ENCODE measurements around the gene ZFP64. TPM values are rescaled to one million over a fixed set of nuclear protein-coding genes. Genes with fewer than 3 reads are reported as not detected.

The ZFP64 gene
- total and polyA plus RNA-seq, 2 donors from 2014 or later, result 7.1 to 14.6 TPM

DNA sequence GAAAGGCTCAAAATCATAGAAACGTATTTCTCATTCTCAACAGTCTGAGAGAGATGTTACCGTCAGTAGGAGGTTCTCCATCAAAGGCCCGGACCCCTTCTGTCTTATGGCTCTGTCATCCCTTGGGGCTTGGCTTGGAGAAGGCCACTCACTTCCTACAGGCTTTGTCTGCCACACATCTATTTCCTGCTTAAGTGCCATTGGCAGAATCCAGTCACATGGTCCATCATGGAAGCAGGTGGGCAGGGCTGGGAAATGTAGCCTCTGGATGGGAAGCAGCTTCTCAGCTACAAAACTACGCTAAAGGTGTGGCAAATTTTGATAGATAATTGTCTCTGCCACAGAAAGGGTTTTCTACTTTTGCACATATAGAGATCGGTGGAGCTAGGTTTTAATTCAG, 12.6 kb upstream of the ZFP64 start:
- Histone ChIP-seq H3K36me3 (ENCODE audit: control insufficient read depth in 2 of 3, insufficient read depth in 3 of 3, low read length in 3 of 3) (no peaks in the 10 kb centered on the region), H3K27ac (ENCODE audit: low read depth in 2 of 2, low read length in 2 of 2) (no peak overlapping the region), H3K27me3 (ENCODE audit: control insufficient read depth, insufficient read depth, low read length) (no peaks in the 10 kb centered on the region), H3K9me3 (ENCODE audit: control insufficient read depth in 2 of 3, insufficient read depth in 1 of 3, low read length in 3 of 3) (no peaks in the 10 kb centered on the region), H3K4me3 (ENCODE audit: low read length in 3 of 3) (no peak overlapping the region), H3K4me1 (ENCODE audit: control insufficient read depth in 2 of 3, insufficient read depth in 2 of 3, low read depth in 1 of 3, low read length in 3 of 3) (no peaks in the 10 kb centered on the region), H3K9ac (ENCODE audit: low read length in 3 of 3) (no peak overlapping the region)
- TF ChIP-seq, protein P1, sequence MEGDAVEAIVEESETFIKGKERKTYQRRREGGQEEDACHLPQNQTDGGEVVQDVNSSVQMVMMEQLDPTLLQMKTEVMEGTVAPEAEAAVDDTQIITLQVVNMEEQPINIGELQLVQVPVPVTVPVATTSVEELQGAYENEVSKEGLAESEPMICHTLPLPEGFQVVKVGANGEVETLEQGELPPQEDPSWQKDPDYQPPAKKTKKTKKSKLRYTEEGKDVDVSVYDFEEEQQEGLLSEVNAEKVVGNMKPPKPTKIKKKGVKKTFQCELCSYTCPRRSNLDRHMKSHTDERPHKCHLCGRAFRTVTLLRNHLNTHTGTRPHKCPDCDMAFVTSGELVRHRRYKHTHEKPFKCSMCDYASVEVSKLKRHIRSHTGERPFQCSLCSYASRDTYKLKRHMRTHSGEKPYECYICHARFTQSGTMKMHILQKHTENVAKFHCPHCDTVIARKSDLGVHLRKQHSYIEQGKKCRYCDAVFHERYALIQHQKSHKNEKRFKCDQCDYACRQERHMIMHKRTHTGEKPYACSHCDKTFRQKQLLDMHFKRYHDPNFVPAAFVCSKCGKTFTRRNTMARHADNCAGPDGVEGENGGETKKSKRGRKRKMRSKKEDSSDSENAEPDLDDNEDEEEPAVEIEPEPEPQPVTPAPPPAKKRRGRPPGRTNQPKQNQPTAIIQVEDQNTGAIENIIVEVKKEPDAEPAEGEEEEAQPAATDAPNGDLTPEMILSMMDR (IDR thresholded peaks at IDR 0.05; ENCODE audit: borderline replicate concordance, extremely low read depth, insufficient read depth), result no peak
- intact Hi-C loops (cut with DNase I), result no loop called here
- DNase-seq (no peak), FAIRE-seq (no peak)

DNA sequence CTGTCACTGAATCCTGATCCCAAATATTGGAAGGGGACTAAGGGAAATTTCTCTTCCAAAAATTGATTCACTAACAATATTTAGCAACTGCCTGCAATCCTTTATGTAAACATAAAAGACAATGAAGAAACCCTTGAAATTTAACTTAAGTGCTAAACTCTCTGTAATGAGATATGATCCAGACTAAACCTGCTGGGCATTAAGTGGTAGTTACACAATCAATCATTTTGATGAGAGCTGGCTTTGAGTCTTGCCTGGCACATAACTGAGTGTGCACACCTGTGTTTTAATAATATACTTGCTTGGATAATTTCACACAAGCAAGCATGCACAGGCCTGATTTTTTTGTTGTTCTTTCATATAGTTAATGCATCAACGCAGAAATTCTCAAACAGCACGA, 9.8 kb upstream of the ZFP64 start:
- DNase-seq (no peak), FAIRE-seq (no peak)
- no peak overlapping the region for H3K9ac ChIP-seq (ENCODE audit: low read length in 3 of 3)
- no peaks in the 10 kb centered on the region for H3K27me3 ChIP-seq (ENCODE audit: control insufficient read depth, insufficient read depth, low read length)
- no peaks in the 10 kb centered on the region for H3K9me3 ChIP-seq (ENCODE audit: control insufficient read depth in 2 of 3, insufficient read depth in 1 of 3, low read length in 3 of 3)
- intact Hi-C loops (cut with DNase I), result no loop called here
- H3K4me1 ChIP-seq (ENCODE audit: control insufficient read depth in 2 of 3, insufficient read depth in 2 of 3, low read depth in 1 of 3, low read length in 3 of 3), result no peaks in the 10 kb centered on the region
- no peak overlapping the region for H3K4me3 ChIP-seq (ENCODE audit: low read length in 3 of 3)
- no peaks in the 10 kb centered on the region for H3K36me3 ChIP-seq (ENCODE audit: control insufficient read depth in 2 of 3, insufficient read depth in 3 of 3, low read length in 3 of 3)
- TF ChIP-seq, protein P1 (IDR thresholded peaks at IDR 0.05; ENCODE audit: borderline replicate concordance, extremely low read depth, insufficient read depth), result no peak
- no peak overlapping the region for H3K27ac ChIP-seq (ENCODE audit: low read depth in 2 of 2, low read length in 2 of 2)

DNA sequence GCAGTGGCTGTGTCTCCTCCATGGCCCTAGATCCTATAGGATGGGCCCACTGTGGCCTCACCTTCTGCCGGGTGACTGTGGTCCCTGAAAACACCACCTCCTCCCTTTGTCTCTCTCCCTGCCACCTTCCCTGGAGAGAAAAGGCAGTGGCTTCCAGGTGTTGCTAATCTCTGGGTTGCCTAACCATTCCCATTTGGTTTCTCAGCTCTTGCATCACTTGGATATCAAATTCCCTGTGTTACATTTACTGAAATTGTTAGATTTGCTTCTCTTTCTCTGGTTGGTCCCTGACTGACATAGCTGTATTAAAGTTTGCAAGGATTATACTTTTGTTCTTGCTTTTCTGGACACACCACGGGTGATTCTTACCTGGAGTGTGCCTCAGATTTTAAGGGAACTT, 9.3 kb upstream of the ZFP64 start:
- intact Hi-C loops (cut with DNase I), result no loop called here
- Histone ChIP-seq H3K36me3 (ENCODE audit: control insufficient read depth in 2 of 3, insufficient read depth in 3 of 3, low read length in 3 of 3) (no peaks in the 10 kb centered on the region), H3K4me3 (ENCODE audit: low read length in 3 of 3) (no peak overlapping the region), H3K9me3 (ENCODE audit: control insufficient read depth in 2 of 3, insufficient read depth in 1 of 3, low read length in 3 of 3) (no peaks in the 10 kb centered on the region), H3K4me1 (ENCODE audit: control insufficient read depth in 2 of 3, insufficient read depth in 2 of 3, low read depth in 1 of 3, low read length in 3 of 3) (no peaks in the 10 kb centered on the region), H3K27me3 (ENCODE audit: control insufficient read depth, insufficient read depth, low read length) (no peaks in the 10 kb centered on the region), H3K27ac (ENCODE audit: low read depth in 2 of 2, low read length in 2 of 2) (no peak overlapping the region), H3K9ac (ENCODE audit: low read length in 3 of 3) (no peak overlapping the region)
- TF ChIP-seq, protein P1 (IDR thresholded peaks at IDR 0.05; ENCODE audit: borderline replicate concordance, extremely low read depth, insufficient read depth), result no peak
- FAIRE-seq (no peak), DNase-seq (no peak)

DNA sequence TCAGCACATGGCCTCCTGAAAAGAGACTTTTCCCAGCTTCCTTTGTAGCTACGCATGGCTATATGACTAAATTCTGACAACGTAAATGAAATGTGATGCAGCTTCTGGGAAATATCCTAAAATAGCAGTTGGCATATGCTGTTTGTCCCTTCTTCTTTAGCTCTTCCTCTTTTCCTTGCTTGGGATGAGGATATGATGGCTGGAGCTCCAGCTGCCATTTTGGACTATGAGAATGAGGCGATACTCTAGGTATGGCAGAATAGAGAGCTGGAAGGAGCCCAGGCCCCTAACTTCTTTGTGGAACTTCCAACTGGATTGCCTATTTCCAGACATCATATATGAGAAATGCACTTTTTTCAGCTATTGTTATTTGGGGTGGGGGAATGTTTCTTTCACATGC, 5.3 kb upstream of the ZFP64 start:
- no peaks in the 10 kb centered on the region for H3K36me3 ChIP-seq (ENCODE audit: control insufficient read depth in 2 of 3, insufficient read depth in 3 of 3, low read length in 3 of 3)
- no peak overlapping the region for H3K4me3 ChIP-seq (ENCODE audit: low read length in 3 of 3)
- H3K9me3 ChIP-seq (ENCODE audit: control insufficient read depth in 2 of 3, insufficient read depth in 1 of 3, low read length in 3 of 3), result no peaks in the 10 kb centered on the region
- FAIRE-seq (no peak), DNase-seq (no peak)
- intact Hi-C loops (cut with DNase I), result no loop called here
- peaks cover 0 to 2% (median 0%) of the 10 kb centered on the region in 3 donors for H3K4me1 ChIP-seq (ENCODE audit: control insufficient read depth in 2 of 3, insufficient read depth in 2 of 3, low read depth in 1 of 3, low read length in 3 of 3)
- H3K27ac ChIP-seq (ENCODE audit: low read depth in 2 of 2, low read length in 2 of 2), result no peak overlapping the region
- no peak overlapping the region for H3K9ac ChIP-seq (ENCODE audit: low read length in 3 of 3)
- TF ChIP-seq, protein P1 (IDR thresholded peaks at IDR 0.05; ENCODE audit: borderline replicate concordance, extremely low read depth, insufficient read depth), result no peak
- no peaks in the 10 kb centered on the region for H3K27me3 ChIP-seq (ENCODE audit: control insufficient read depth, insufficient read depth, low read length)

All from kidney (tissue), 14 donors.